HG02973 (cell line): ENCODE data around the gene PXT1.

Experiments
- ATAC-seq: cut with Tn5 transposase; IDR thresholded peaks from one replicate; pipeline ENCODE4 v1.9.1; 2021; ENCODE audit warnings: moderate library complexity; ENCODE audit not compliant: unreplicated experiment

The PXT1 gene

GRCh38 chr6:36392621-36393020 is 50.0 kb downstream of the PXT1 start:
- no peak for ATAC-seq

- no peak for ATAC-seq
These were observed 53.3 kb downstream of the PXT1 start for GRCh38 chr6:36389353-36389752.

GRCh38 chr6:36387440-36388303 is 55.0 kb downstream of the PXT1 start, which contains the start of gene ETV7:
Gene ETV7 (minus strand): TSS chr6:36387669. CDS start chr6:36387541, 128 bp downstream.
- ATAC-seq: no peak

- ATAC-seq: no peak
These were observed 55.9 kb downstream of the PXT1 start for GRCh38 chr6:36386495-36387439.

- ATAC-seq: no peak
These were observed 58.6 kb downstream of the PXT1 start for GRCh38 chr6:36384095-36384494.

GRCh38 chr6:36383606-36384005 is 59.0 kb downstream of the PXT1 start:
- no peak for ATAC-seq

GRCh38 chr6:36382976-36383375 is 59.7 kb downstream of the PXT1 start:
- no peak for ATAC-seq

GRCh38 chr6:36381502-36382389 is 60.9 kb downstream of the PXT1 start:
- ATAC-seq: no peak

- ATAC-seq: no peak
These were observed 62.5 kb downstream of the PXT1 start for GRCh38 chr6:36380166-36380565.

- ATAC-seq: no peak
These were observed 63.7 kb downstream of the PXT1 start for GRCh38 chr6:36378936-36379335.

- ATAC-seq: no peak
These were observed 64.3 kb downstream of the PXT1 start for GRCh38 chr6:36378243-36378920.

- no peak for ATAC-seq
These were observed 65.1 kb downstream of the PXT1 start for GRCh38 chr6:36377594-36377993.

GRCh38 chr6:36376742-36377141 is 65.9 kb downstream of the PXT1 start:
- no peak for ATAC-seq

- ATAC-seq: no peak
These were observed 66.5 kb downstream of the PXT1 start for GRCh38 chr6:36376183-36376582.

GRCh38 chr6:36375644-36376155 is 67.0 kb downstream of the PXT1 start:
- ATAC-seq: no peak

GRCh38 chr6:36374972-36375371 is 67.7 kb downstream of the PXT1 start:
- no peak for ATAC-seq

GRCh38 chr6:36374194-36374593 is 68.5 kb downstream of the PXT1 start:
- ATAC-seq: no peak

- ATAC-seq: no peak
These were observed 69.2 kb downstream of the PXT1 start for GRCh38 chr6:36373368-36374019.

- no peak for ATAC-seq
These were observed 70.6 kb downstream of the PXT1 start for GRCh38 chr6:36372088-36372487.
